ENCODE results near the gene MEX3A. TPM values are rescaled to one million over a fixed set of nuclear protein-coding genes. Genes with fewer than 3 reads are reported as not detected.

The MEX3A gene, protein sequence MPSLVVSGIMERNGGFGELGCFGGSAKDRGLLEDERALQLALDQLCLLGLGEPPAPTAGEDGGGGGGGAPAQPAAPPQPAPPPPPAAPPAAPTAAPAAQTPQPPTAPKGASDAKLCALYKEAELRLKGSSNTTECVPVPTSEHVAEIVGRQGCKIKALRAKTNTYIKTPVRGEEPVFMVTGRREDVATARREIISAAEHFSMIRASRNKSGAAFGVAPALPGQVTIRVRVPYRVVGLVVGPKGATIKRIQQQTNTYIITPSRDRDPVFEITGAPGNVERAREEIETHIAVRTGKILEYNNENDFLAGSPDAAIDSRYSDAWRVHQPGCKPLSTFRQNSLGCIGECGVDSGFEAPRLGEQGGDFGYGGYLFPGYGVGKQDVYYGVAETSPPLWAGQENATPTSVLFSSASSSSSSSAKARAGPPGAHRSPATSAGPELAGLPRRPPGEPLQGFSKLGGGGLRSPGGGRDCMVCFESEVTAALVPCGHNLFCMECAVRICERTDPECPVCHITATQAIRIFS
- 0.18 and 0.81 TPM in 2 replicates for total RNA-seq

DNA sequence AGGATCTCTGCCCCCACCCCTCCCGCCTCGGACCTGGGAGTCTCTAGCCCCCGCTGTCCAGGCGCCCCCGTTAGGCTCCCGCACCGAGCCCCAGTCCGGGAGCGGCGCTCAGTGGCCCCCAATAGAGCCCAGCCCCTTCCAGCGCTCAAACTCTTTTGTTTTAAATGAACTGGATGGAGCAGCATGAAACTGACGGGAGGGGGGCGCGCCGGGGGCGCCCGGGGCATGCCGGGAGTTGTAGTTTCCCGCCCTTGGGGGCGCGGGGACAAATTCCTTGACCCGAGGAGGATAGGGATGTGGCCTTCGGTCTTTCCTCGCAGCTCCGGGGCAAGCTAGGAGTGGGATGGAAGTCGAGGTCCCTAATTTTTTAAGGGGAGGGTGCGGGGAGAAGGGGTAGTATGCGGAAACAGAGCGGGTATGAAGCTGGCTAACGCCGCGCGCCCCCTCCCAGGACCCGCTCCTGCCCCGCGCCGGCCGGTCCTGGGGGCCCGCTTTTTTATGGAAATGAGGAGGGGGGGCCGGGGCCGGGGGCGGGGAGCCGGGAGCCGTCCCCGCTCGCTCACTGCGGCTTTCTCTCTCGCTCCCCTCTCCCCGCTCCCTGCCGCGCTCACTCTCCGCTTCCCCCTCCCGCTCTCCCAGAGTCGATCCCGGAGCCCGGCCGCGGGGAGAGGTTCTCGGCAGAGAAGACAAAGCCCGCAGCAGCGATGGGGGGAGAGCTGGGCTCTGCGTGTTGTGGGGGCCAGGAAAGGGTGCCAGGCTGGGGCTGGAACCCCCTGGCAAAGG is at the start of gene MEX3A:
MEX3A (minus strand) TSS at position 157 of the 783 bp plus-strand sequence. CDS start 467 bp downstream, outside the sequence.

DNA sequence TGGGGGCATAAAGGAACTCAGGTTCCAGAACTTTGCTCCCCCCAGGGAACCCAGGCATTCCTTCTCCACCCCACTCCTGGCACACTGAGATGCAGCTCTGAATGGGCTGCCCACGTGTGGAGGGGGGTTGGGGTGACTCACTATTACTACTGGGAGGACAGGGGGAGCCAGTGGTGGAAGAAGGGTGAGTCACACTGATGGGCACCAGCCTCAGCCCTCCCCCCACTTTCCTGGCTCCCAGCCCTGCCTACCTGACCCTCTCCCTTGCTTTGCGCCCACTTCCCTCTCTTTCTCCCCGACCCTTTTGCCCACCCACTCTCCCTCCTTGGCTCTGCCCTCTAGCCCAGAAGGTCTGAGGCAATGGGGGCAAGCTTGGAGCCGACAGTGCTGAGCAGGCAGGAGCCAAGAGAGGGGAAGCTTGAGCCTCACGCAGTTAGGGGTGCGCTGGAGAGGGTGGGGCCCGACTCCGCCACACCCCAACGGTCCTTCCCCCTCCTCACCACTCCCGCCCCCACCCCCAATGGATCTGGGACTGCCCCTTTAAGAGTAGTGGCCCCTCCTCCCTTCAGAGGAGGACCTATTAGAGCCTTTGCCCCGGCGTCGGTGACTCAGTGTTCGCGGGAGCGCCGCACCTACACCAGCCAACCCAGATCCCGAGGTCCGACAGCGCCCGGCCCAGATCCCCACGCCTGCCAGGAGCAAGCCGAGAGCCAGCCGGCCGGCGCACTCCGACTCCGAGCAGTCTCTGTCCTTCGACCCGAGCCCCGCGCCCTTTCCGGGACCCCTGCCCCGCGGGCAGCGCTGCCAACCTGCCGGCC is 32.0 kb upstream of the MEX3A start, which contains the start of gene LMNA:
LMNA (plus strand) TSS at position 611 of the 818 bp plus-strand sequence. CDS start 208 bp downstream, outside the sequence.

DNA sequence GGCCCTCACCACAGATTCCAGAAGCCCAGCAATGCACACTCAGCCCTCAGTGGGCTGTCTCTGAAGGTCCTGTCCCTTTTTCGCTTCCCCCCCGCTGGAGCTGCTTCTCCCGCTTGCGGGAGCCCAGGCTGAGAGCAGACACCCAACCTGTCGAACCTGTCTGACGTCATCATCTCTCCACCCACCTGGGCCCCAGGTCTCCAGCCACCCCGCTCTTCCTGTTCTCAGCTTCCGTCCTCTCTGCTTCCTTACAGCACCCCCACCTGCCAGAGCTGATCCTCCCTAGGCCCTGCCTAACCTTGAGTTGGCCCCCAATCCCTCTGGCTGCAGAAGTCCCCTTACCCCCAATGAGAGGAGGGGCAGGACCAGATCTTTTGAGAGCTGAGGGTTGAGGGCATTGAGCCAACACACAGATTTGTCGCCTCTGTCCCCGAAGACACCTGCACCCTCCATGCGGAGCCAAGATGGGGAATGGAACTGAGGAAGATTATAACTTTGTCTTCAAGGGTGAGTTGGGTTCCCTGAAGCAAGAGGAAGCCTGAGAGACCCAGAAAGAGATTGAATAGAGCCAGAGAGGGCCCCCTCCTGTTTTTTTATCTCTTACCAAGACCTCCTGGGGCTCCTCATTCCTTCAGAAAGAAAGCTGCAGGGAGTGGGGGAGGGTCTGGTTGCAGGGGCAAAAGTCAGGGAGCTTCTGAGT is 21.2 kb downstream of the MEX3A start, which contains the start of gene RAB25:
RAB25 (plus strand) TSS at position 224 of the 700 bp plus-strand sequence; CDS start at position 465, 241 bp downstream.

DNA sequence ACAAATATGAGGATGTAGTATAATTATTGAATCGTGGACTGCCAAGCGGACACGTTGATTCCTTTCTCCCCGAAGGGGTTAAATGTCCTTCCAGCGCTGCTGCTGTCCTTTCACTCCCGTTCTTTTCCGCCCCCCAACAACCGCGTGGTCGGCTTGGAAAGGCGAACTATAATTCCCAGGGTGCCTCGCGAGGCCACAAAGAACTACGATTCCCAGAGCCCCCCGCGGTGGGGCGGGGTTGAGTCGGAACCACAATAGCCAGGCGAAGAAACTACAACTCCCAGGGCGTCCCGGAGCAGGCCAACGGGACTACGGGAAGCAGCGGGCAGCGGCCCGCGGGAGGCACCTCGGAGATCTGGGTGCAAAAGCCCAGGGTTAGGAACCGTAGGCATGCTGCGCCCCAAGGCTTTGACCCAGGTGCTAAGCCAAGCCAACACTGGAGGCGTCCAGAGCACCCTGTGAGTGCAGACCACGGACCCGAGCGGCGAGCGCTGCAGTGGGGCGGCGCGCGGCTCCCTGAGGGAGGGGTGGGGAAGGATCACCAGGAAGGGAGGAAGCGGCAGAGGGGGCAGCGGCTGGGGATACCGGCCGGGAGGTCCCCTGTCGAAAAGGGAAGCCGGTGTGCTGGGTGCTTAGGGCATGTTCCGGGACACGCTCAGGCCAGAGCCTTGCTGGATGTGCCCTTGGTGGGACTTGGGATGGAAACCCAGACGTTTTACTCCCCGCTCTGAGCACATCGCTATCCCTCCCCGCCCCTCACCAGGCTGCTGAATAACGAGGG is 27.6 kb downstream of the MEX3A start, which contains the start of gene LAMTOR2:
LAMTOR2 (plus strand) TSS at position 283 of the 781 bp plus-strand sequence; CDS start at position 391, 108 bp downstream.

DNA sequence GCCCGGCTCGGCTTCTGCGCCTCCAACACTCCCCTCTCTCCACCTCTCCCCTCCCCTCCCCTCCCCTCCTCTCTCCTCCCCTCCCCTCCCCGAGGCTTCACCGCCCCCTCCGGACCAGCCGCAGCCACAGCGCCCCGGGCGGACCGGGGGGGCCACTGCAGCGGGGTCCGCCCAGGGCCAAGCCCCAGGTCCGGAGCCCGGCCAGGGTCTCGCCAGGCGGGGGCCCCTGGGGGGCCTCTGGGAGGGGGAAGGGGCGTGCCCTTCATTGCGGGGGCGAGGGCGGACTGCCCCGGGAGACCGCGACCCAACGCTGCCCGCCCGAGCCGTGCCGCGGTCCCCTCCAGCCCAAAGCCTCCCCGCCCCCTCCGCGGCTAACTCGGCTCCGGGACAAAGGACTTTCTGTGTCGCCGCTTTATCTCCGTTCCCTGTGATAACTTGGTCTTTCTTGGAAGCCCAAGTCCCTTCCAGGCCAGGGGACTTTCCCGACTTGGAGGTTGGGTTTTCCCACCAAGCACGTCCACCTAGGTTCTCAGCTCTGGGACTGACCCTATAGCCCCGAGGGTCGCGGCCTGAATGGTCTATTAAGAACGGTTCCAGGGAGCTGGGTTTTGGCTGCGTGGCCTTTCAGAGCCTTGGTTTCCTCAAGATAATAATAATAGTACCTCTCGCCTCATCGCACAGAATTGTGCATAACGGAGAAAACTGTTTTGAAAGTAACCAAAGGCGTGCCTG is 28.3 kb downstream of the MEX3A start, which contains the start of gene UBQLN4:
UBQLN4 (minus strand) TSS at position 31 of the 732 bp plus-strand sequence. CDS start 97 bp downstream, outside the sequence.

Other genes with a start within 250 kb of the MEX3A start
- gene GON4L, start 225.3 kb downstream of the MEX3A start, total RNA-seq, result 17.8 and 19.5 TPM in 2 replicates
- 6.0 and 9.6 TPM in 2 replicates for gene SYT11, start 222.9 kb downstream of the MEX3A start, total RNA-seq
- gene RIT1, start 171.1 kb downstream of the MEX3A start, total RNA-seq, result 13.5 and 24.3 TPM in 2 replicates
- 15.1 and 21.3 TPM in 2 replicates for gene KHDC4, start 148.1 kb downstream of the MEX3A start, total RNA-seq
- not detected in 2 replicates for gene RXFP4, start 140.8 kb downstream of the MEX3A start, total RNA-seq
- gene ARHGEF2, start 103.9 kb downstream of the MEX3A start, total RNA-seq, result 97.9 and 106 TPM in 2 replicates
- gene SSR2, start 61.5 kb downstream of the MEX3A start, total RNA-seq, result 543 and 603 TPM in 2 replicates
- 13.5 and 21.9 TPM in 2 replicates for gene UBQLN4, start 28.7 kb downstream of the MEX3A start, total RNA-seq
- 57.0 and 75.0 TPM in 2 replicates for gene LAMTOR2, start 27.7 kb downstream of the MEX3A start, total RNA-seq
- gene RAB25, start 21.3 kb downstream of the MEX3A start, total RNA-seq, result not detected in 2 replicates
- gene LMNA, start 32.2 kb upstream of the MEX3A start, total RNA-seq, result 661 and 681 TPM in 2 replicates
- gene SEMA4A, start 71.1 kb upstream of the MEX3A start, total RNA-seq, result 0.54 TPM in 1 of 2 replicates, not detected in the other
- gene SLC25A44, start 111.6 kb upstream of the MEX3A start, total RNA-seq, result 11.9 and 13.8 TPM in 2 replicates
- gene PMF1, start 130.5 kb upstream of the MEX3A start, total RNA-seq, result 44.1 and 57.0 TPM in 2 replicates
- 1.4 TPM in 1 of 2 replicates, not detected in the other for gene BGLAP, start 159.7 kb upstream of the MEX3A start, total RNA-seq
- gene PAQR6, start 165.6 kb upstream of the MEX3A start, total RNA-seq, result 0.32 and 1.6 TPM in 2 replicates
- gene SMG5, start 200.4 kb upstream of the MEX3A start, total RNA-seq, result 38.8 and 39.7 TPM in 2 replicates
- 0.90 and 1.1 TPM in 2 replicates for gene TMEM79, start 201.9 kb upstream of the MEX3A start, total RNA-seq
- 71.4 and 85.6 TPM in 2 replicates for gene GLMP, start 213.2 kb upstream of the MEX3A start, total RNA-seq
- gene VHLL, start 216.8 kb upstream of the MEX3A start, total RNA-seq, result not detected in 2 replicates

Data from cardiac atrium fibroblast (primary cell).